Measurements from ENCODE around the gene SVIL. TPM values are rescaled to one million over a fixed set of nuclear protein-coding genes. Genes with fewer than 3 reads are reported as not detected.
"Not testable (repeated sequence)": the region's sequence is repeated elsewhere in the genome, so short reads cannot be mapped to it uniquely, and the experiment has no call there.

The SVIL gene
- total and polyA plus RNA-seq, 9 donors: 129 to 229 (median 173) TPM

- 75% methylated on average over 1 of the region's 5 CpGs for WGBS (ENCODE audit: insufficient coverage)
- H3K27me3 ChIP-seq (ENCODE audit: control insufficient read depth, insufficient read depth, low read length): no peaks in the 10 kb centered on the region
- no peak overlapping the region for H3K27ac ChIP-seq (ENCODE audit: low read length)
- H3K36me3 ChIP-seq (ENCODE audit: control insufficient read depth, insufficient read depth, low read length): peaks cover 80% of the 10 kb centered on the region
- no peaks in the 10 kb centered on the region for H3K9me3 ChIP-seq (replicated peaks; ENCODE audit: control insufficient read depth, low read depth, low read length)
- no peaks in the 10 kb centered on the region for H3K4me1 ChIP-seq (ENCODE audit: control insufficient read depth, insufficient read depth, low read length)
- H3K4me3 ChIP-seq (ENCODE audit: low read length): no peak overlapping the region
- DNase-seq: no peak
These were observed 142.9 kb downstream of the SVIL start for GRCh38 chr10:29491918-29492317.

GRCh38 chr10:29490781-29491280 lies 143.9 kb downstream of the SVIL start:
- H3K36me3 ChIP-seq (ENCODE audit: control insufficient read depth, insufficient read depth, low read length): peaks cover 84% of the 10 kb centered on the region
- 92% methylated on average over 6 of the region's 16 CpGs for WGBS (ENCODE audit: insufficient coverage)
- H3K4me3 ChIP-seq (ENCODE audit: low read length); H3K27ac ChIP-seq (ENCODE audit: low read length); DNase-seq; H3K4me1 ChIP-seq (ENCODE audit: control insufficient read depth, insufficient read depth, low read length); H3K27me3 ChIP-seq (ENCODE audit: control insufficient read depth, insufficient read depth, low read length); H3K9me3 ChIP-seq (replicated peaks; ENCODE audit: control insufficient read depth, low read depth, low read length): not testable (repeated sequence)

- not testable (repeated sequence) for DNase-seq; H3K4me3 ChIP-seq (ENCODE audit: low read length); H3K9me3 ChIP-seq (replicated peaks; ENCODE audit: control insufficient read depth, low read depth, low read length); H3K27me3 ChIP-seq (ENCODE audit: control insufficient read depth, insufficient read depth, low read length); H3K4me1 ChIP-seq (ENCODE audit: control insufficient read depth, insufficient read depth, low read length); H3K27ac ChIP-seq (ENCODE audit: low read length)
- WGBS (ENCODE audit: insufficient coverage): 93% methylated on average over 2 of the region's 14 CpGs
- H3K36me3 ChIP-seq (ENCODE audit: control insufficient read depth, insufficient read depth, low read length): peaks cover 74% of the 10 kb centered on the region
These were observed 146.3 kb downstream of the SVIL start for GRCh38 chr10:29488471-29488870.

- not testable (repeated sequence) for H3K4me3 ChIP-seq (ENCODE audit: low read length); H3K27ac ChIP-seq (ENCODE audit: low read length); DNase-seq; H3K9me3 ChIP-seq (replicated peaks; ENCODE audit: control insufficient read depth, low read depth, low read length); H3K27me3 ChIP-seq (ENCODE audit: control insufficient read depth, insufficient read depth, low read length); H3K4me1 ChIP-seq (ENCODE audit: control insufficient read depth, insufficient read depth, low read length)
- peaks cover 72% of the 10 kb centered on the region for H3K36me3 ChIP-seq (ENCODE audit: control insufficient read depth, insufficient read depth, low read length)
- WGBS (ENCODE audit: insufficient coverage): no CpG with 5 or more reads among the region's 7 CpGs
These were observed 146.9 kb downstream of the SVIL start for GRCh38 chr10:29487884-29488266.

GRCh38 chr10:29487032-29487883 lies 147.5 kb downstream of the SVIL start:
- not testable (repeated sequence) for H3K27me3 ChIP-seq (ENCODE audit: control insufficient read depth, insufficient read depth, low read length); H3K4me1 ChIP-seq (ENCODE audit: control insufficient read depth, insufficient read depth, low read length); H3K4me3 ChIP-seq (ENCODE audit: low read length); H3K9me3 ChIP-seq (replicated peaks; ENCODE audit: control insufficient read depth, low read depth, low read length); DNase-seq; H3K27ac ChIP-seq (ENCODE audit: low read length)
- 68% methylated on average over 4 of the region's 21 CpGs for WGBS (ENCODE audit: insufficient coverage)
- peaks cover 71% of the 10 kb centered on the region for H3K36me3 ChIP-seq (ENCODE audit: control insufficient read depth, insufficient read depth, low read length)

GRCh38 chr10:29486433-29486832 lies 148.3 kb downstream of the SVIL start:
- Histone ChIP-seq H3K27me3 (ENCODE audit: control insufficient read depth, insufficient read depth, low read length) (no peaks in the 10 kb centered on the region), H3K4me1 (ENCODE audit: control insufficient read depth, insufficient read depth, low read length) (peaks cover 6% of the 10 kb centered on the region), H3K4me3 (ENCODE audit: low read length) (no peak overlapping the region), H3K36me3 (ENCODE audit: control insufficient read depth, insufficient read depth, low read length) (peaks cover 66% of the 10 kb centered on the region), H3K9me3 (replicated peaks; ENCODE audit: control insufficient read depth, low read depth, low read length) (no peaks in the 10 kb centered on the region), H3K27ac (ENCODE audit: low read length) (no peak overlapping the region)
- WGBS (ENCODE audit: insufficient coverage): 100% methylated on average over 1 of the region's 1 CpG
- no peak for DNase-seq

GRCh38 chr10:29484677-29485076 lies 150.1 kb downstream of the SVIL start:
- H3K27me3 ChIP-seq (ENCODE audit: control insufficient read depth, insufficient read depth, low read length); H3K27ac ChIP-seq (ENCODE audit: low read length); H3K4me3 ChIP-seq (ENCODE audit: low read length); H3K9me3 ChIP-seq (replicated peaks; ENCODE audit: control insufficient read depth, low read depth, low read length); DNase-seq; H3K4me1 ChIP-seq (ENCODE audit: control insufficient read depth, insufficient read depth, low read length): not testable (repeated sequence)
- 80% methylated on average over 3 of the region's 8 CpGs for WGBS (ENCODE audit: insufficient coverage)
- peaks cover 68% of the 10 kb centered on the region for H3K36me3 ChIP-seq (ENCODE audit: control insufficient read depth, insufficient read depth, low read length)

- DNase-seq: no peak
- WGBS (ENCODE audit: insufficient coverage): 33% methylated on average over 6 of the region's 14 CpGs
- H3K27ac ChIP-seq (ENCODE audit: low read length): no peak overlapping the region
- peaks cover 6% of the 10 kb centered on the region for H3K4me1 ChIP-seq (ENCODE audit: control insufficient read depth, insufficient read depth, low read length)
- no peak overlapping the region for H3K4me3 ChIP-seq (ENCODE audit: low read length)
- no peaks in the 10 kb centered on the region for H3K27me3 ChIP-seq (ENCODE audit: control insufficient read depth, insufficient read depth, low read length)
- H3K9me3 ChIP-seq (replicated peaks; ENCODE audit: control insufficient read depth, low read depth, low read length): no peaks in the 10 kb centered on the region
- H3K36me3 ChIP-seq (ENCODE audit: control insufficient read depth, insufficient read depth, low read length): peaks cover 71% of the 10 kb centered on the region
These were observed 152.0 kb downstream of the SVIL start for GRCh38 chr10:29482591-29483431.

GRCh38 chr10:29481906-29482440 lies 152.8 kb downstream of the SVIL start:
- no CpG with 5 or more reads among the region's 5 CpGs for WGBS (ENCODE audit: insufficient coverage)
- no peak for DNase-seq
- H3K27me3 ChIP-seq (ENCODE audit: control insufficient read depth, insufficient read depth, low read length): no peaks in the 10 kb centered on the region
- peaks cover 66% of the 10 kb centered on the region for H3K36me3 ChIP-seq (ENCODE audit: control insufficient read depth, insufficient read depth, low read length)
- no peak overlapping the region for H3K27ac ChIP-seq (ENCODE audit: low read length)
- H3K9me3 ChIP-seq (replicated peaks; ENCODE audit: control insufficient read depth, low read depth, low read length): no peaks in the 10 kb centered on the region
- H3K4me3 ChIP-seq (ENCODE audit: low read length): no peak overlapping the region
- peaks cover 6% of the 10 kb centered on the region for H3K4me1 ChIP-seq (ENCODE audit: control insufficient read depth, insufficient read depth, low read length)

All from muscle of leg (tissue), 11 donors.